Stimulated activated CD8-positive, alpha-beta memory T cell treated with anti-CD3 and anti-CD28 coated beads, Interleukin-12 subunit alpha, Interleukin-12 subunit beta, amount 100 ng/mL, for 4 hours (primary cell): Measurements from ENCODE around the gene FADS2.
A peak's percentile ranks its signal among the peaks of the same experiment; 100 is the strongest.

Experiments
- DNase-seq: peaks from one replicate; pipeline ENCODE4 v3.0.0-alpha.2; 2020; ENCODE audit warnings: low read depth

The FADS2 gene

GRCh38 chr11:61887839-61888494 lies 59.9 kb downstream of the FADS2 start:
- no peak for DNase-seq

GRCh38 chr11:61888590-61888989 lies 60.5 kb downstream of the FADS2 start:
- DNase-seq = no peak

GRCh38 chr11:61889831-61890230 lies 61.7 kb downstream of the FADS2 start:
- DNase-seq = no peak

GRCh38 chr11:61890529-61891330 lies 62.6 kb downstream of the FADS2 start:
- DNase-seq = peak; percentile 10

- peak; percentile 36 for DNase-seq
Measured at GRCh38 chr11:61891331-61892084, 63.4 kb downstream of the FADS2 start, which contains the start of gene FADS3. FADS3 (minus strand) TSS chr11:61891545; CDS start chr11:61891381, 164 bp downstream.

GRCh38 chr11:61892085-61892370 lies 63.9 kb downstream of the FADS2 start:
- DNase-seq = no peak

GRCh38 chr11:61893981-61894380 lies 65.9 kb downstream of the FADS2 start:
- no peak for DNase-seq

- DNase-seq = no peak
Measured at GRCh38 chr11:61895046-61895717, 67.1 kb downstream of the FADS2 start.

- no peak for DNase-seq
Measured at GRCh38 chr11:61895718-61896059, 67.6 kb downstream of the FADS2 start.

- no peak for DNase-seq
Measured at GRCh38 chr11:61896665-61897386, 68.7 kb downstream of the FADS2 start.

- peak; percentile 55 for DNase-seq
Measured at GRCh38 chr11:61897387-61898246, 69.5 kb downstream of the FADS2 start.

- DNase-seq = no peak
Measured at GRCh38 chr11:61898247-61898582, 70.1 kb downstream of the FADS2 start.

- peak; percentile 80 for DNase-seq
Measured at GRCh38 chr11:61899146-61899841, 71.2 kb downstream of the FADS2 start.

- DNase-seq = no peak
Measured at GRCh38 chr11:61900251-61900650, 72.2 kb downstream of the FADS2 start.

- no peak for DNase-seq
Measured at GRCh38 chr11:61901397-61901796, 73.3 kb downstream of the FADS2 start.

- DNase-seq = no peak
Measured at GRCh38 chr11:61902313-61902712, 74.2 kb downstream of the FADS2 start.

GRCh38 chr11:61903845-61904244 lies 75.7 kb downstream of the FADS2 start:
- no peak for DNase-seq

GRCh38 chr11:61904539-61905048 lies 76.5 kb downstream of the FADS2 start:
- no peak for DNase-seq

- no peak for DNase-seq
Measured at GRCh38 chr11:61905067-61905696, 77.1 kb downstream of the FADS2 start.
